Measurements from ENCODE around the gene RNF144B.
"Not testable (repeated sequence)": the region's sequence is repeated elsewhere in the genome, so short reads cannot be mapped to it uniquely, and the experiment has no call there.

RNF144B gene

GRCh38 chr6:18451756-18452155 lies 64.6 kb downstream of the RNF144B start:
- no peaks in the 10 kb centered on the region for H3K9me3 Mint-ChIP-seq
- H3K27me3 Mint-ChIP-seq, result no peaks in the 10 kb centered on the region
- H3K27ac Mint-ChIP-seq, result no peak overlapping the region
- H3K4me1 Mint-ChIP-seq, result peaks cover 9% of the 10 kb centered on the region
- no peak overlapping the region for H3K4me3 Mint-ChIP-seq
- DNase-seq (ENCODE audit: low spot score in 2 of 2) (no peak), ATAC-seq (ENCODE audit: low read depth) (no peak)
- H3K36me3 Mint-ChIP-seq, result peaks cover 7% of the 10 kb centered on the region

- DNase-seq (ENCODE audit: low spot score in 2 of 2) (no peak), ATAC-seq (ENCODE audit: low read depth) (no peak)
- H3K36me3 Mint-ChIP-seq, result peaks cover 17% of the 10 kb centered on the region
- H3K9me3 Mint-ChIP-seq, result no peaks in the 10 kb centered on the region
- H3K4me3 Mint-ChIP-seq, result no peak overlapping the region
- no peaks in the 10 kb centered on the region for H3K27me3 Mint-ChIP-seq
- H3K4me1 Mint-ChIP-seq, result peaks cover 9% of the 10 kb centered on the region
- no peak overlapping the region for H3K27ac Mint-ChIP-seq
Measured at GRCh38 chr6:18454446-18454845, 67.3 kb downstream of the RNF144B start.

GRCh38 chr6:18457065-18457737 lies 70.1 kb downstream of the RNF144B start:
- Mint-ChIP-seq H3K9me3 (peaks cover 3% of the 10 kb centered on the region), H3K36me3 (peaks cover 28% of the 10 kb centered on the region), H3K4me1 (peaks cover 3% of the 10 kb centered on the region), H3K27me3 (no peaks in the 10 kb centered on the region), H3K27ac (no peak overlapping the region), H3K4me3 (no peak overlapping the region)
- no peak for DNase-seq (ENCODE audit: low spot score in 2 of 2)
- ATAC-seq (ENCODE audit: low read depth), result no peak

GRCh38 chr6:18458086-18458485 lies 70.9 kb downstream of the RNF144B start:
- peaks cover 35% of the 10 kb centered on the region for H3K36me3 Mint-ChIP-seq
- not testable (repeated sequence) for H3K27ac Mint-ChIP-seq; H3K9me3 Mint-ChIP-seq; ATAC-seq (ENCODE audit: low read depth); H3K27me3 Mint-ChIP-seq; DNase-seq (ENCODE audit: low spot score in 2 of 2); H3K4me1 Mint-ChIP-seq; H3K4me3 Mint-ChIP-seq

GRCh38 chr6:18463429-18463828 lies 76.3 kb downstream of the RNF144B start:
- H3K36me3 Mint-ChIP-seq, result peaks cover 57% of the 10 kb centered on the region
- ATAC-seq (ENCODE audit: low read depth) (no peak), DNase-seq (ENCODE audit: low spot score in 2 of 2) (no peak)
- H3K9me3 Mint-ChIP-seq, result peaks cover 3% of the 10 kb centered on the region
- no peak overlapping the region for H3K4me3 Mint-ChIP-seq
- peaks cover 7% of the 10 kb centered on the region for H3K4me1 Mint-ChIP-seq
- H3K27ac Mint-ChIP-seq, result no peak overlapping the region
- no peaks in the 10 kb centered on the region for H3K27me3 Mint-ChIP-seq

GRCh38 chr6:18464176-18464575 lies 77.0 kb downstream of the RNF144B start:
- Mint-ChIP-seq H3K4me1 (peaks cover 7% of the 10 kb centered on the region), H3K36me3 (peaks cover 54% of the 10 kb centered on the region)

GRCh38 chr6:18465410-18466154 lies 78.4 kb downstream of the RNF144B start:
- Mint-ChIP-seq H3K36me3 (peaks cover 45% of the 10 kb centered on the region), H3K27me3 (no peaks in the 10 kb centered on the region), H3K4me1 (peaks cover 7% of the 10 kb centered on the region), H3K9me3 (no peaks in the 10 kb centered on the region), H3K4me3 (no peak overlapping the region), H3K27ac (no peak overlapping the region)
- ATAC-seq (ENCODE audit: low read depth) (no peak), DNase-seq (ENCODE audit: low spot score in 2 of 2) (no peak)

More at GRCh38 chr6:18464176-18464575, 77.0 kb downstream of the RNF144B start:
- Mint-ChIP-seq H3K4me3 (no peak overlapping the region), H3K27ac (no peak overlapping the region), H3K27me3 (no peaks in the 10 kb centered on the region), H3K9me3 (peaks cover 3% of the 10 kb centered on the region)
- DNase-seq (ENCODE audit: low spot score in 2 of 2) (no peak), ATAC-seq (ENCODE audit: low read depth) (no peak)

- H3K4me3 Mint-ChIP-seq, result no peak overlapping the region
- peaks cover 2% of the 10 kb centered on the region for H3K4me1 Mint-ChIP-seq
- DNase-seq (ENCODE audit: low spot score in 2 of 2), result no peak
- H3K36me3 Mint-ChIP-seq, result peaks cover 28% of the 10 kb centered on the region
- no peaks in the 10 kb centered on the region for H3K9me3 Mint-ChIP-seq
- ATAC-seq (ENCODE audit: low read depth), result no peak
- no peaks in the 10 kb centered on the region for H3K27me3 Mint-ChIP-seq
- H3K27ac Mint-ChIP-seq, result no peak overlapping the region
Measured at GRCh38 chr6:18467741-18468502, 80.8 kb downstream of the RNF144B start.

- ATAC-seq (ENCODE audit: low read depth), result no peak
- Mint-ChIP-seq H3K36me3 (peaks cover 23% of the 10 kb centered on the region), H3K4me1 (peaks cover 5% of the 10 kb centered on the region), H3K4me3 (no peak overlapping the region), H3K27ac (no peak overlapping the region), H3K27me3 (no peaks in the 10 kb centered on the region), H3K9me3 (no peaks in the 10 kb centered on the region)
- DNase-seq (ENCODE audit: low spot score in 2 of 2), result no peak
Measured at GRCh38 chr6:18468503-18468843, 81.3 kb downstream of the RNF144B start.

GRCh38 chr6:18469536-18469935 lies 82.4 kb downstream of the RNF144B start:
- no peak overlapping the region for H3K4me3 Mint-ChIP-seq
- peaks cover 7% of the 10 kb centered on the region for H3K4me1 Mint-ChIP-seq
- no peak overlapping the region for H3K27ac Mint-ChIP-seq
- no peaks in the 10 kb centered on the region for H3K9me3 Mint-ChIP-seq
- DNase-seq (ENCODE audit: low spot score in 2 of 2) (no peak), ATAC-seq (ENCODE audit: low read depth) (no peak)
- H3K36me3 Mint-ChIP-seq, result peaks cover 19% of the 10 kb centered on the region
- H3K27me3 Mint-ChIP-seq, result no peaks in the 10 kb centered on the region

- DNase-seq (ENCODE audit: low spot score in 2 of 2) (no peak), ATAC-seq (ENCODE audit: low read depth) (no peak)
- Mint-ChIP-seq H3K4me3 (no peak overlapping the region), H3K27ac (peak overlapping the region; percentile 75), H3K4me1 (peaks cover 11% of the 10 kb centered on the region), H3K36me3 (peaks cover 7% of the 10 kb centered on the region), H3K27me3 (no peaks in the 10 kb centered on the region), H3K9me3 (peaks cover 1% of the 10 kb centered on the region)
Measured at GRCh38 chr6:18471232-18471964, 84.2 kb downstream of the RNF144B start.

- Mint-ChIP-seq H3K4me3 (no peak overlapping the region), H3K9me3 (peaks cover 1% of the 10 kb centered on the region), H3K27ac (peak overlapping the region; percentile 14), H3K36me3 (peaks cover 3% of the 10 kb centered on the region), H3K4me1 (peaks cover 24% of the 10 kb centered on the region), H3K27me3 (no peaks in the 10 kb centered on the region)
- DNase-seq (ENCODE audit: low spot score in 2 of 2), result no peak
- ATAC-seq (ENCODE audit: low read depth), result no peak
Measured at GRCh38 chr6:18472941-18473340, 85.8 kb downstream of the RNF144B start.

- Mint-ChIP-seq H3K4me1 (peaks cover 28% of the 10 kb centered on the region), H3K36me3 (no peaks in the 10 kb centered on the region), H3K27ac (no peak overlapping the region), H3K4me3 (no peak overlapping the region), H3K9me3 (peaks cover 1% of the 10 kb centered on the region), H3K27me3 (no peaks in the 10 kb centered on the region)
- DNase-seq (ENCODE audit: low spot score in 2 of 2) (no peak), ATAC-seq (ENCODE audit: low read depth) (no peak)
Measured at GRCh38 chr6:18473755-18474154, 86.6 kb downstream of the RNF144B start.
